PC-3 (cell line): Measurements from ENCODE around the gene PODN.

Source experiments
- CTCF ChIP-seq: fragments of 300-600 bp; sonication (generic); conservative IDR thresholded peaks from 2 replicates; pipeline ENCODE4 v1.5.1; 2017; ENCODE audit warnings: antibody characterized with exemption, low read depth, mild to moderate bottlenecking, low read length
- EZH2 ChIP-seq: fragments of 300-600 bp; sonication (generic); IDR thresholded peaks from one replicate; pipeline ENCODE4 v1.6.1; 2017; ENCODE audit warnings: antibody characterized with exemption, mild to moderate bottlenecking, low read length; ENCODE audit not compliant: unreplicated experiment
- EZH2phosphoT487 ChIP-seq: fragments of 300-600 bp; sonication (generic); IDR thresholded peaks from 2 replicates; pipeline ENCODE4 v1.6.1; 2018; ENCODE audit warnings: mild to moderate bottlenecking, antibody characterized with exemption, low read length, borderline replicate concordance

GRCh38 chr1:53126495-53126894 is 64.5 kb downstream of the PODN start:
- no peak for TF ChIP-seq EZH2
- TF ChIP-seq CTCF = no peak
- TF ChIP-seq EZH2phosphoT487 = no peak
